Mucosa of descending colon (tissue), 3 donors: ENCODE data around the gene LIFR. TPM values are rescaled to one million over a fixed set of nuclear protein-coding genes. Genes with fewer than 3 reads are reported as not detected.

Experiments
- ATAC-seq: fragments of 200-7000 bp; cut with Tn5 transposase; one replicate; pipeline ENCODE4 v1.9.1; 2020; ENCODE audit warnings: mild to moderate bottlenecking, moderate library complexity
- DNase-seq, 3 donors: peaks; one replicate each; pipeline ENCODE4 v3.0.0-alpha.2; 2020
- H3K36me3 ChIP-seq: fragments of 200-600 bp; one replicate; pipeline ENCODE4 v1.8.0; 2021; ENCODE audit warnings: low read depth, mild to moderate bottlenecking
- H3K4me1 ChIP-seq: fragments of 200-600 bp; one replicate; pipeline ENCODE4 v1.8.0; 2021; ENCODE audit warnings: low read depth, mild to moderate bottlenecking
- H3K4me3 ChIP-seq: fragments of 200-600 bp; one replicate; pipeline ENCODE4 v1.8.0; 2021; ENCODE audit warnings: mild to moderate bottlenecking
- H3K9me3 ChIP-seq: fragments of 200-600 bp; one replicate; pipeline ENCODE4 v1.8.0; 2021; ENCODE audit warnings: mild to moderate bottlenecking
- CTCF ChIP-seq: fragments of 200-600 bp; IDR thresholded peaks from one replicate; pipeline ENCODE4 v1.8.0; 2022; ENCODE audit warnings: antibody characterized with exemption, mild to moderate bottlenecking
- intact Hi-C, 2 donors: fragments of 100-400 bp; cut with DNase I in 1 of 2; cut with micrococcal nuclease in 1 of 2; formaldehyde crosslinking; loops; one replicate each; pipeline versions ENCODE4 v1.11.0 to v1.11.1; 2022; cut with DNase I, micrococcal nuclease
- total RNA-seq, 3 donors: library from RNA; stranded (reverse); fragmentation: NEBNext Ultra II Directional in 2 of 3; extraction: Animal tissue kit (Norgen Biotek cat#: 25700) in 2 of 3; gene quantifications; one replicate each; pipeline versions ENCODE4 v1.2.1 to v1.2.4, GENCODE V29; 2021 to 2023
- donor health status: DM: no; HTN: no; CAD: no; lungs with moderate emphysema.
- donor health status: DM: no; HTN: no; CAD: no.
- donor health status: DM: no; HTN: yes; CAD: no.

Gene LIFR
- total RNA-seq, 3 donors from 2014 or later: 9.5 to 28.9 (median 13.1) TPM

DNA sequence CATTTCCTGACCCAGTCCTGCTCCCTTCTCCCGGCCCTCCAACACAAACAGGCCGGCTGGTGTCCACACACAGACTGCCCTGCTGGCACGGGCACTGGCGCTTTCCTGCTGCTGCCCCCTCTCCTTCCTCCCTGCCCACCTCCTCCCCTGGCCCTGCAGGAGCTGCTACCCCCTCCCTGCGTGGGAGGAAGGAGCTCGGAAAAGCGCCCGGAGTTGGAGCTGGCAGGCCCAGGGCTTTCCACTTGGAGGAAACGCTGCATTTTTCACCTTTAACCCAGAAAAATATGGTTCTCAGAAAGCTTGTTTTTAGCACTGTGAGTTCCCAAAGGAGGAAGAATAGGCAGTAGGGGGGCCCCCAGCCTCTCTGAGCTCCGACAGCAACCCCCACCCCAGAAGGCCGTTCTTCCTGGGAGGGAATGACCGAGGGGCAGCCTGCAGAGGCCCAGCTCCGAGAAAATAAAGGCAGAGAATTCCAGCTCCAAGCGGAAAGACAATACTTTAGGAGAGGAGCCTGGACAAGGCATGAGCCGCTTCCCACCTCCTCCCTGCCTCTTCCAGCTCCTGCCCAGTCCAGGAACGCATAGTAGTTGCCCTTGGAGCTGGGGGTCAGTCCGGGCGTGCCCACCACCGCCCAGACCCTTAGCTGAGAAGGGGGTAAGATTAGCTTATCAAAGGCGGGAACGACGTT is 88.9 kb downstream of the LIFR start:
- DNase-seq (peak in 1 of 3 donors; percentile 64), ATAC-seq (no peak)
- Histone ChIP-seq H3K9me3 (no peaks in the 10 kb centered on the region), H3K36me3 (no peaks in the 10 kb centered on the region), H3K4me1 (peaks cover 12% of the 10 kb centered on the region), H3K4me3 (no peak overlapping the region)
- no peak for TF ChIP-seq CTCF
- intact Hi-C loops: no loop called here

- peak; percentile 46 to 72 (median 52) for DNase-seq
- no peak overlapping the region for H3K4me3 ChIP-seq
These were observed 89.8 kb downstream of the LIFR start for GRCh38 chr5:38466424-38467189.

DNA sequence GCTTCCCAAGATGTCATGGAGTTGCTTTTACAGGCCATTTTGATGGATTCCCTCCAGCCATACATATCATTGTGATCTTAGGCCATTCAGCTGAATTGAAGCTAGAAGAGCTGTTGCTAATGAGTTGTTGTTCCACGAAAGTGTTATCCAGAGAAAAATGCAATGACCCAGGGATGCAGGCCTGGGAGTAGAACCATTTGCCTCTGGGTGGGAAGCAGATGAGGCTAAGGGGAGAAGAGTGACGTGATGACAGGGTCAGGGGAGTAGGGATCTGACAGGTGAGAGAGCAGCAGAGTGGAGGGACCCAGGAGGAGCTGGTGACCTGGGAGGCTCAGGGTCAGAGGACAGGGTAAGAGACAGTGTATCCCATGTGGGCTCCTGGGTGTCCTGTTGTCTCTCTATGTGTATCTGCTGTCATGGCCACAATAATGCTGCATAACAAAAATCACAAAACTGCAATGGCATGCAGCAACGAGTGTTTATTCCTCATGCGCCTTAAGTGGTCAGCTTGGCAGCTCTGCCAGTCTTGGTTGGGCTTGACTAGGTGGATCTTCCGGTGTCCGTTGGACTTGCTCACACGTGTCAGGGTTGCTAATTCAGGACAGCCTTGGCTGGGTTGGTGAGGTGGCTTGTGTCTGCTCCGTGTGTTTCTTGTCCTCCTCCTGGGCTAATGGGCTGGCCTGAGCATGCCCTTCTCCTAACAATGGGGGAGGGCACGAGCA is 90.6 kb downstream of the LIFR start:
- intact Hi-C loops: no loop called here
- H3K4me1 ChIP-seq: peaks cover 12% of the 10 kb centered on the region
- no peak overlapping the region for H3K4me3 ChIP-seq
- no peak for DNase-seq
- no peak for ATAC-seq
- H3K9me3 ChIP-seq: no peaks in the 10 kb centered on the region
- TF ChIP-seq CTCF: no peak
- H3K36me3 ChIP-seq: no peaks in the 10 kb centered on the region

More at GRCh38 chr5:38466424-38467189, 89.8 kb downstream of the LIFR start:
- H3K4me1 ChIP-seq: peaks cover 12% of the 10 kb centered on the region
- H3K9me3 ChIP-seq: no peaks in the 10 kb centered on the region
- ATAC-seq: peak; percentile 20
- no peaks in the 10 kb centered on the region for H3K36me3 ChIP-seq
- intact Hi-C loops: no loop called here
- TF ChIP-seq CTCF: no peak

- no peak for ATAC-seq
- H3K36me3 ChIP-seq: no peaks in the 10 kb centered on the region
- intact Hi-C loops: no loop called here
These were observed 91.4 kb downstream of the LIFR start for GRCh38 chr5:38465061-38465460.

More at GRCh38 chr5:38465061-38465460, 91.4 kb downstream of the LIFR start:
- no peak for TF ChIP-seq CTCF
- H3K4me1 ChIP-seq: peaks cover 12% of the 10 kb centered on the region
- no peak for DNase-seq
- no peak overlapping the region for H3K4me3 ChIP-seq
- no peaks in the 10 kb centered on the region for H3K9me3 ChIP-seq
